Nephron (organoid): ENCODE data around the gene RTEL1.
"Not testable (repeated sequence)": the region's sequence is repeated elsewhere in the genome, so short reads cannot be mapped to it uniquely, and the experiment has no call there.

Experiments used
- H3K27ac Mint-ChIP-seq, 3 experiments: 2 replicates each; pipeline ENCODE4 v1.8.0; 2020; ENCODE audit warnings: mixed read lengths in 3 of 3, mild to moderate bottlenecking in 2 of 3, moderate library complexity in 1 of 3
- H3K27me3 Mint-ChIP-seq: 2 replicates; pipeline ENCODE4 v1.8.0; 2021; ENCODE audit warnings: low read depth, mild to moderate bottlenecking, moderate library complexity, mixed read lengths
- H3K36me3 Mint-ChIP-seq: 2 replicates; pipeline ENCODE4 v1.8.0; 2020; ENCODE audit warnings: low read depth, mixed read lengths
- H3K4me1 Mint-ChIP-seq: 2 replicates; pipeline ENCODE4 v1.8.0; 2020; ENCODE audit warnings: mixed read lengths
- H3K4me3 Mint-ChIP-seq, 3 experiments: 2 replicates each; pipeline ENCODE4 v1.8.0; 2020; ENCODE audit warnings: mild to moderate bottlenecking in 3 of 3, mixed read lengths in 3 of 3, moderate library complexity in 2 of 3
- H3K9me3 Mint-ChIP-seq: 2 replicates; pipeline ENCODE4 v1.8.0; 2020; ENCODE audit warnings: mixed read lengths
- TF ChIP-seq, protein P1 (sequence below), 3 experiments: fragments of 200-600 bp; sonication (generic); IDR thresholded peaks; one replicate each; pipeline ENCODE4 v1.5.0; 2021; ENCODE audit warnings: antibody characterized with exemption in 3 of 3; ENCODE audit not compliant: unreplicated experiment in 3 of 3

The RTEL1 gene

DNA sequence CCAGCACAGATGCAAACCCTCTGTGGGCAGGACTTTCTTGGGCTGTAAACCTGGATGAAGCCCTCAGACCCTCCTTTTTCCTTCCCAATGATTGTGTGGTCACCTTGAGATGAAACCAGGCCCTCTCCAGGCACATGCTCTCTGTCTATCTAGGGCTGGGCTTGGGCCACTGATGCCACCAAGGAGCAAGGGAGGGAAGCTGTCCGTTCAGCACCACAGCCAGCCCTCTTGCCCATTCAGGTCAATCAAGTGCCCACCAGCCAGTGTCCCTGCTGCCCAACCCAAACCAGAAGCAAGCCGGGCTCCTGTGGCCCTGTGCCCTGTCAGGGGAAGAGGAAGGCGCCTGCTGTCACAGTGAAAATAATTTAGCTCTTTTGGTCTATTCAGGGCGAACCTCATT is 12.9 kb upstream of the RTEL1 start:
- TF ChIP-seq, protein P1, sequence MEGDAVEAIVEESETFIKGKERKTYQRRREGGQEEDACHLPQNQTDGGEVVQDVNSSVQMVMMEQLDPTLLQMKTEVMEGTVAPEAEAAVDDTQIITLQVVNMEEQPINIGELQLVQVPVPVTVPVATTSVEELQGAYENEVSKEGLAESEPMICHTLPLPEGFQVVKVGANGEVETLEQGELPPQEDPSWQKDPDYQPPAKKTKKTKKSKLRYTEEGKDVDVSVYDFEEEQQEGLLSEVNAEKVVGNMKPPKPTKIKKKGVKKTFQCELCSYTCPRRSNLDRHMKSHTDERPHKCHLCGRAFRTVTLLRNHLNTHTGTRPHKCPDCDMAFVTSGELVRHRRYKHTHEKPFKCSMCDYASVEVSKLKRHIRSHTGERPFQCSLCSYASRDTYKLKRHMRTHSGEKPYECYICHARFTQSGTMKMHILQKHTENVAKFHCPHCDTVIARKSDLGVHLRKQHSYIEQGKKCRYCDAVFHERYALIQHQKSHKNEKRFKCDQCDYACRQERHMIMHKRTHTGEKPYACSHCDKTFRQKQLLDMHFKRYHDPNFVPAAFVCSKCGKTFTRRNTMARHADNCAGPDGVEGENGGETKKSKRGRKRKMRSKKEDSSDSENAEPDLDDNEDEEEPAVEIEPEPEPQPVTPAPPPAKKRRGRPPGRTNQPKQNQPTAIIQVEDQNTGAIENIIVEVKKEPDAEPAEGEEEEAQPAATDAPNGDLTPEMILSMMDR (IDR thresholded peaks at IDR 0.05; ENCODE audit: unreplicated experiment in 3 of 3) = no peak
- no peaks in the 10 kb centered on the region for H3K4me1 Mint-ChIP-seq
- no peak overlapping the region for H3K27ac Mint-ChIP-seq
- no peaks in the 10 kb centered on the region for H3K9me3 Mint-ChIP-seq
- no peak overlapping the region for H3K4me3 Mint-ChIP-seq
- no peaks in the 10 kb centered on the region for H3K36me3 Mint-ChIP-seq
- peaks cover 12% of the 10 kb centered on the region for H3K27me3 Mint-ChIP-seq

DNA sequence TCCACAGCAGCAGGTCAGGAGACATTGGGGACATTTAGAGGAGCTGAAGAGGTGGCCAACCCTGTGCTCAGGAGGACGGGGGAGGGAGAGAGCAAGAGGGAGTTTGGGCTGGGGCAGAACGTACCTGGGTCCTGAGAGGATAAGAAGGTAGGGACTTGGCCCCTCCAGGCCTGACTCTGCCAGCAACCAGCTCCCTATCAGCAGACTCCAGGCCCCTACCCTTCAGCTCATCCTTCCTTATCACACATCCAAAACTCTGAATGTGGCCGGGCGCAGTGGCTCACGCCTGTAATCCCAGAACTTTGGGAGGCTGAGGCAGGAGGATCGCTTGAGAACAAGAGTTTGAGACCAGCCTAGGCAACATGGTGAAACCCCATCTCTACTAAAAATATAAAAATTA is 9.9 kb upstream of the RTEL1 start:
- TF ChIP-seq, protein P1 (IDR thresholded peaks at IDR 0.05; ENCODE audit: unreplicated experiment in 3 of 3) = no peak
- no peaks in the 10 kb centered on the region for H3K36me3 Mint-ChIP-seq

DNA sequence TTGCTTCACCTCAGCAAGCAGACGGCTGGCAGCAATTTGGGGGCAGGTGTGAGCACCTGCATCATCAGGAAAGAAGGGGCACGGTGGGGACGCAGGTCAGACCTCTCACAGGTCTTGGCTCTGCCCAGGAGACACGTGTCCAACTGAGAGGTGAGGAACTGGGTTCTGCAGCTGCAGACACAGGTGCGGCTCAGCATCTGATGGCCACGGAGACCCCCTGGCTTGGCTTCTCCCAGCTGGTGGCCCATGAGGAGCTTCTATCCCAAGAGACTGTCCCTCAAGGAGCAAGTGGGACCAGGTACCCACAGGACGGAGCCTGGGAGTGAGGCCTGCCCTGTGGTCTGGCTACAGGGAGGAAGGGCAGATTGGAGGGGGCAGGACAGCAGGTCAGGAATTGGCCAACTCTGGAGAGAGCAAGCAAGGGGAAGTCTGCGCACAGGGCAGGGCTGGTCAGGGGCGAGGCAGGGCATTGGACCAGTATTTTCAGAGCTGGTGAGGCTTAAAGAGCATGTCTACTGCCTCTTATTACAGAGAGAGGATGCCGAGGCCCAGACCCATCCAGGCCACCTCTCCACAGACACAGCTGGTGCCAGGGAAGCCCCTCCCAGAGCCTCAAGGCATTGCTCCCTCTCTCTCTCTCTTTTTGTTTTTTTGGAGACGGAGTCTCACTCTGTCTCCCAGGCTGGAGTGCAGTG is 9.1 kb upstream of the RTEL1 start:
- no peaks in the 10 kb centered on the region for H3K36me3 Mint-ChIP-seq
- peaks cover 13% of the 10 kb centered on the region for H3K27me3 Mint-ChIP-seq
- H3K4me1 Mint-ChIP-seq = peaks cover 4% of the 10 kb centered on the region
- TF ChIP-seq, protein P1 (IDR thresholded peaks at IDR 0.05; ENCODE audit: unreplicated experiment in 3 of 3) = no peak
- no peaks in the 10 kb centered on the region for H3K9me3 Mint-ChIP-seq
- H3K4me3 Mint-ChIP-seq = peak overlapping the region; percentile 19 to 57 (median 27)
- no peak overlapping the region for H3K27ac Mint-ChIP-seq

More for the DNA sequence above, 9.9 kb upstream of the RTEL1 start:
- peaks cover 4% of the 10 kb centered on the region for H3K4me1 Mint-ChIP-seq
- peaks cover 19% of the 10 kb centered on the region for H3K27me3 Mint-ChIP-seq
- H3K27ac Mint-ChIP-seq = no peak overlapping the region
- H3K9me3 Mint-ChIP-seq = no peaks in the 10 kb centered on the region
- peak overlapping the region in 2 of 3 experiments; percentile 60 to 67 for H3K4me3 Mint-ChIP-seq

DNA sequence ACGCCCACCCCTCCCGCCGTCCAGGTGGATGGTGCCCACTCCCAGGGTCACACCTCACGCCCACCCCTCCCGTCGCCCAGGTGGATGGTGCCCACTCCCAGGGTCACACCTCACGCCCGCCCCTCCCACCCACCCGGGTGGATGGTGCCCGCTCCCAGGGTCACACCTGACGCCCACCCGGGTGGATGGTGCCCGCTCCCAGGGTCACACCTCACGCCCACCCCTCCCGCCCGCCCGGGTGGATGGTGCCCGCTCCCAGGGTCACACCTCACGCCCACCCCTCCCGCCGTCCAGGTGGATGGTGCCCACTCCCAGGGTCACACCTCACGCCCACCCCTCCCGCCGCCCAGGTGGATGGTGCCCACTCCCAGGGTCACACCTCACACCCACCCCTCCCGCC is 7.6 kb upstream of the RTEL1 start:
- H3K27me3 Mint-ChIP-seq = peaks cover 13% of the 10 kb centered on the region
- H3K9me3 Mint-ChIP-seq, H3K36me3 Mint-ChIP-seq, H3K4me3 Mint-ChIP-seq, H3K4me1 Mint-ChIP-seq, H3K27ac Mint-ChIP-seq: not testable (repeated sequence)

DNA sequence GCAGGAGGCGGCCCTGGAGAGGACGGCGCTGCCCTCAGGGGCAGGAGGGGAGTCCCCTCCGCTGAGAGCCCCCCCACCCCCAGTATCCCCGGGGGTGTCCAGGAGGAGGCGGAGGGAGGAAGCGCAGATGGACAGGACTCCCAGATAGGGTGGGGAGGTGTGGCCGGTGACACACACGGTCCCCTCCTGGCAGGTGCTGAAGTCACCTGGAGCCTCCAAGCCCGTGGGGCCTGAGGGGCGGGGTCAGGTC is 6.2 kb upstream of the RTEL1 start:
- Mint-ChIP-seq H3K4me3 (peak overlapping the region; percentile 90 to 92 (median 90)), H3K36me3 (no peaks in the 10 kb centered on the region), H3K4me1 (peaks cover 4% of the 10 kb centered on the region), H3K27ac (no peak overlapping the region), H3K9me3 (no peaks in the 10 kb centered on the region), H3K27me3 (peaks cover 9% of the 10 kb centered on the region)
- TF ChIP-seq, protein P1 (IDR thresholded peaks at IDR 0.05; ENCODE audit: unreplicated experiment in 3 of 3) = no peak

DNA sequence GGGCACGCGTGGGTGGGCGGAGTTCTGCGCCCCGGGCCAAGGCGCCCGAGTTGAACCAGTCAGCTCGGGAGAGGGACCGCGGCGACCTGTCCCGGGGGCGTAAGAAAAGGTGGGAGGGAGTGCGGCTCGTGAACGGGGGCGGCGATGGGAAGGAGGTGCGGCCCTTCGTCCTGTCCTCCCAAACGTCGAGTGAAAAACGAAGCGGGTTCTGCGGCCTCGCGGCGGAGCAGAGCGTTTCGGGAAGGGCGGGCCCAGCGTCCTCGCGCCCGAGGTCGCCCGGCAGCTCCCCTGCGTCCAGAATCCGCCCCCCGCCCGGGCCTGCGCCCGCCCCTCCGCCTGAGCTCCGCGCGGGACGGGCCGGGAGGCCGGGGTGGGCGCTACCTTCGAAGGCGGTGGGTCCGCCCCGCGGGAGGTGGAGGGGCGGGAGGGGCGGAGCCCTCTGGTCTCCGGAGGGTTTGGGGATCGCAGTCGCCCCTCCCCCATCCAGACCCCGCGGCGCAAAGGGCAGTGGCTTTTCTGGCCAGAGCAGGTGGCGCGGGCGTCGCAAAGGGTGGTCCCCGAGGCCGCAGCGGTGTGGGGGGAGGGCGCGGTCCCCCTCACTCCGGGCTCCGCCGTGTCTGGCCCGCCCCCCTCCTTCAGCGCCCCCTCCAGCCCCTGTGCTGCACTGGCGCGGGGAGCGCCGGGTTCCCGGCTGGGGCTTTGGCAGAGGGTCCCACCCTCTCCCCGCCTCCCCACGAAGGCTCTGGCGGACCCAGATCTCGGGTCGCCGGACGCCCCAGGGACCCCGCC is 5.7 kb upstream of the RTEL1 start:
- no peaks in the 10 kb centered on the region for H3K9me3 Mint-ChIP-seq
- H3K4me1 Mint-ChIP-seq = peaks cover 4% of the 10 kb centered on the region
- H3K36me3 Mint-ChIP-seq = no peaks in the 10 kb centered on the region
- H3K27ac Mint-ChIP-seq = no peak overlapping the region
- peak overlapping the region; percentile 73 to 92 (median 90) for H3K4me3 Mint-ChIP-seq
- TF ChIP-seq, protein P1 (IDR thresholded peaks at IDR 0.05; ENCODE audit: unreplicated experiment in 3 of 3) = no peak
- H3K27me3 Mint-ChIP-seq = peaks cover 9% of the 10 kb centered on the region
